DND-41 (cell line): ENCODE results near the gene PDLIM1.

Source experiments
- ATAC-seq: fragments of 200-7000 bp; cut with Tn5 transposase; 3 replicates; pipeline ENCODE4 v1.9.1; 2021; ENCODE audit warnings: low read depth; ENCODE audit not compliant: insufficient read depth
- DNase-seq: peaks from one replicate; pipeline ENCODE4 v3.0.0-alpha.2; 2020
- H2AFZ ChIP-seq: 2 replicates; pipeline ENCODE4 v1.6.0; 2012; ENCODE audit warnings: low read depth, low read length
- H3K27ac ChIP-seq: 2 replicates; pipeline ENCODE4 v1.5.1; 2012; ENCODE audit warnings: low read length, inconsistent platforms
- H3K27me3 ChIP-seq: fragments of 200-600 bp; sonication (generic); 2 replicates; pipeline ENCODE4 v1.6.0; 2012; ENCODE audit warnings: low read length, mild to moderate bottlenecking, inconsistent platforms; ENCODE audit not compliant: insufficient read depth, poor library complexity
- H3K36me3 ChIP-seq: 2 replicates; pipeline ENCODE4 v1.5.1; 2012; ENCODE audit warnings: low read length, inconsistent platforms; ENCODE audit not compliant: insufficient read depth
- H3K4me1 ChIP-seq: 2 replicates; pipeline ENCODE4 v1.5.1; 2012; ENCODE audit warnings: mild to moderate bottlenecking, low read length; ENCODE audit not compliant: insufficient read depth
- H3K4me2 ChIP-seq: 2 replicates; pipeline ENCODE4 v1.6.0; 2012; ENCODE audit warnings: mild to moderate bottlenecking, moderate library complexity, low read length, inconsistent platforms; ENCODE audit not compliant: insufficient read depth
- H3K4me3 ChIP-seq, 2 experiments: fragments of 200-600 bp in 1 of 2; shearing (Covaris generic) in 1 of 2; 2 replicates each; pipeline ENCODE4 v1.5.1; 2012 to 2016; ENCODE audit warnings: inconsistent platforms in 2 of 2, low read length in 2 of 2, mild to moderate bottlenecking in 2 of 2, low read depth in 1 of 2, moderate library complexity in 1 of 2
- H3K79me2 ChIP-seq: 2 replicates; pipeline ENCODE4 v1.6.0; 2012; ENCODE audit warnings: low read length, inconsistent platforms; ENCODE audit not compliant: insufficient read depth
- H3K9ac ChIP-seq: 2 replicates; pipeline ENCODE4 v1.6.0; 2012; ENCODE audit warnings: low read depth, mild to moderate bottlenecking, inconsistent platforms, low read length, moderate library complexity
- H3K9me3 ChIP-seq: 2 replicates; pipeline ENCODE4 v1.5.1; 2012; ENCODE audit warnings: low read length, moderate library complexity, mild to moderate bottlenecking, inconsistent platforms; ENCODE audit not compliant: insufficient read depth, severe bottlenecking
- H4K20me1 ChIP-seq: 2 replicates; pipeline ENCODE4 v1.6.0; 2012; ENCODE audit warnings: low read length; ENCODE audit not compliant: insufficient read depth
- CTCF ChIP-seq: IDR thresholded peaks from 2 replicates; pipeline ENCODE4 v1.5.1; 2012; ENCODE audit warnings: borderline replicate concordance, low read length, moderate library complexity, mild to moderate bottlenecking; ENCODE audit not compliant: poor library complexity, severe bottlenecking; ENCODE audit errors: extremely low read depth
- EZH2 ChIP-seq: IDR thresholded peaks from 3 replicates; pipeline ENCODE4 v1.6.1; 2012; ENCODE audit warnings: borderline replicate concordance, low read depth, mild to moderate bottlenecking, moderate library complexity, low read length, inconsistent platforms; ENCODE audit not compliant: severe bottlenecking

PDLIM1 gene

GRCh38 chr10:95330966-95331453 lies 40.2 kb upstream of the PDLIM1 start:
- Histone ChIP-seq H3K4me1 (no peaks in the 10 kb centered on the region), H3K27ac (no peak overlapping the region)

GRCh38 chr10:95329296-95329695 lies 38.5 kb upstream of the PDLIM1 start:
- Histone ChIP-seq H3K27ac (no peak overlapping the region), H3K36me3 (no peaks in the 10 kb centered on the region), H3K9ac (no peak overlapping the region), H3K4me2 (no peak overlapping the region), H2AFZ (no peak overlapping the region), H3K9me3 (no peaks in the 10 kb centered on the region), H3K4me1 (no peaks in the 10 kb centered on the region), H3K4me3 (no peak overlapping the region), H3K79me2 (no peaks in the 10 kb centered on the region), H3K27me3 (peaks cover 9% of the 10 kb centered on the region), H4K20me1 (no peaks in the 10 kb centered on the region)
- no peak for TF ChIP-seq CTCF
- no peak for TF ChIP-seq EZH2
- ATAC-seq = no peak
- DNase-seq = no peak

More at GRCh38 chr10:95330966-95331453, 40.2 kb upstream of the PDLIM1 start:
- Histone ChIP-seq H3K4me3 (no peak overlapping the region), H3K9me3 (no peaks in the 10 kb centered on the region), H3K27me3 (peaks cover 6% of the 10 kb centered on the region), H3K4me2 (no peak overlapping the region), H2AFZ (no peak overlapping the region), H3K9ac (no peak overlapping the region), H3K36me3 (no peaks in the 10 kb centered on the region), H3K79me2 (no peaks in the 10 kb centered on the region), H4K20me1 (no peaks in the 10 kb centered on the region)
- no peak for TF ChIP-seq CTCF
- no peak for TF ChIP-seq EZH2
- no peak for DNase-seq
- no peak for ATAC-seq

GRCh38 chr10:95328013-95328412 lies 37.2 kb upstream of the PDLIM1 start:
- no peaks in the 10 kb centered on the region for H3K79me2 ChIP-seq
- H3K27ac ChIP-seq = no peak overlapping the region
- H3K9ac ChIP-seq = no peak overlapping the region
- no peaks in the 10 kb centered on the region for H3K9me3 ChIP-seq
- no peaks in the 10 kb centered on the region for H4K20me1 ChIP-seq
- no peak overlapping the region for H2AFZ ChIP-seq
- peaks cover 9% of the 10 kb centered on the region for H3K27me3 ChIP-seq
- no peak for DNase-seq
- no peaks in the 10 kb centered on the region for H3K4me1 ChIP-seq
- no peak overlapping the region for H3K4me3 ChIP-seq
- H3K4me2 ChIP-seq = no peak overlapping the region
- TF ChIP-seq CTCF (no peak), EZH2 (no peak)
- no peak for ATAC-seq
- H3K36me3 ChIP-seq = no peaks in the 10 kb centered on the region

- H3K36me3 ChIP-seq = no peaks in the 10 kb centered on the region
- no peak overlapping the region for H3K4me3 ChIP-seq
- H3K4me2 ChIP-seq = no peak overlapping the region
- H3K27ac ChIP-seq = no peak overlapping the region
- no peaks in the 10 kb centered on the region for H3K79me2 ChIP-seq
- H2AFZ ChIP-seq = no peak overlapping the region
- H3K27me3 ChIP-seq = peaks cover 9% of the 10 kb centered on the region
- DNase-seq (no peak), ATAC-seq (no peak)
- TF ChIP-seq CTCF (no peak), EZH2 (no peak)
- no peaks in the 10 kb centered on the region for H3K9me3 ChIP-seq
- H3K9ac ChIP-seq = no peak overlapping the region
- H4K20me1 ChIP-seq = no peaks in the 10 kb centered on the region
- no peaks in the 10 kb centered on the region for H3K4me1 ChIP-seq
Observed at GRCh38 chr10:95327367-95327766, 36.6 kb upstream of the PDLIM1 start.
